GM12878 (cell line): ENCODE results near the gene RANBP1. TPM values are rescaled to one million over a fixed set of nuclear protein-coding genes. Genes with fewer than 3 reads are reported as not detected.

Experiments
- ASH2L ChIP-seq: fragments of 300-600, 200-600 bp; sonication (generic); IDR thresholded peaks from 2 replicates; pipeline ENCODE4 v1.6.1; 2017; ENCODE audit warnings: low read depth, mild to moderate bottlenecking, borderline replicate concordance
- CREB1 ChIP-seq: IDR thresholded peaks from 2 replicates; pipeline ENCODE4 v1.6.1; 2012; ENCODE audit warnings: low read depth, mild to moderate bottlenecking, inconsistent platforms
- EED ChIP-seq: sonication (generic); IDR thresholded peaks from 2 replicates; pipeline ENCODE4 v1.6.1; 2016; ENCODE audit warnings: antibody characterized with exemption, low read depth
- GATAD2B ChIP-seq: fragments of 450-650 bp; conservative IDR thresholded peaks from 2 replicates; pipeline ENCODE4 v1.6.1; 2017; ENCODE audit warnings: low read depth, mild to moderate bottlenecking, moderate library complexity
- HDAC2 ChIP-seq: fragments of 200-600 bp; sonication (generic); IDR thresholded peaks from 2 replicates; pipeline ENCODE4 v1.6.1; 2017
- IKZF2 ChIP-seq, 2 experiments: fragments of 450-650 bp; IDR thresholded peaks; 2 replicates each; pipeline ENCODE4 v1.6.1; 2017; ENCODE audit warnings: mild to moderate bottlenecking in 2 of 2, moderate library complexity in 2 of 2
- JUNB ChIP-seq: IDR thresholded peaks from 2 replicates; pipeline ENCODE4 v1.6.1; 2016; ENCODE audit warnings: antibody characterized with exemption, mild to moderate bottlenecking
- MYC ChIP-seq: IDR thresholded peaks from 2 replicates; pipeline ENCODE4 v1.6.1; 2011; ENCODE audit warnings: mild to moderate bottlenecking, low read length, moderate library complexity, inconsistent platforms; ENCODE audit not compliant: insufficient read depth, insufficient replicate concordance, insufficient read length, severe bottlenecking
- NR2F1 ChIP-seq: fragments of 450-650 bp; conservative IDR thresholded peaks from 2 replicates; pipeline ENCODE4 v1.6.1; 2017; ENCODE audit warnings: mild to moderate bottlenecking
- POLR2AphosphoS5 ChIP-seq: IDR thresholded peaks from 2 replicates; pipeline ENCODE4 v1.6.1; 2011; ENCODE audit warnings: mild to moderate bottlenecking, low read length, inconsistent platforms
- RB1 ChIP-seq: fragments of 450-650 bp; formaldehyde crosslinking; IDR thresholded peaks from 2 replicates; pipeline ENCODE4 v1.6.1; 2017; ENCODE audit warnings: mild to moderate bottlenecking, borderline replicate concordance
- RCOR1 ChIP-seq: conservative IDR thresholded peaks from 2 replicates; pipeline ENCODE4 v1.6.1; 2012; ENCODE audit warnings: low read depth, low read length, improper control_type of control experiment
- SMC3 ChIP-seq: IDR thresholded peaks from 2 replicates; pipeline ENCODE4 v1.6.1; 2011; ENCODE audit warnings: low read length, improper control_type of control experiment, borderline replicate concordance
- TARDBP ChIP-seq: IDR thresholded peaks from 2 replicates; pipeline ENCODE4 v1.6.1; 2016; ENCODE audit warnings: borderline replicate concordance
- YBX1 ChIP-seq: fragments of 450-650 bp; IDR thresholded peaks from 2 replicates; pipeline ENCODE4 v1.6.1; 2016; ENCODE audit warnings: antibody characterized with exemption
- ZBED1 ChIP-seq: IDR thresholded peaks from 2 replicates; pipeline ENCODE4 v1.6.1; 2016; ENCODE audit warnings: borderline replicate concordance
- ZNF622 ChIP-seq: fragments of 450-650 bp; IDR thresholded peaks from 2 replicates; pipeline ENCODE4 v1.6.1; 2017; ENCODE audit warnings: mild to moderate bottlenecking, inconsistent platforms
- polyA plus RNA-seq, 11 experiments: library from polyadenylated mRNA; depleted of rRNA in 4 of 11; unstranded in 6 of 11; stranded (reverse) in 5 of 11; fragments of >200 nt; fragmentation: Nextera tagmentation in 4 of 11; fragmentation: Illumina TruSeq in 1 of 11; extraction: Ambion mirVana in 4 of 11; extraction: Trizol in 1 of 11; gene quantifications; 1 replicate in 1 of 11; 2 replicates in 10 of 11; pipeline versions ENCODE4 v1.2.1 to v1.2.3, GENCODE V29; 2011 to 2016; ENCODE audit warnings: inconsistent platforms in 2 of 11, missing spikeins in 2 of 11, low read depth in 1 of 11
- total RNA-seq, 4 experiments: library from RNA; depleted of rRNA in 3 of 4; stranded (reverse); fragments of >200 nt in 3 of 4; fragmentation: Illumina TruSeq in 1 of 4; extraction: Trizol in 1 of 4; gene quantifications; 2 replicates each; pipeline versions ENCODE4 v1.2.1 to v1.2.3, GENCODE V29; 2013 to 2021
- TF ChIP-seq, protein P1 (sequence below): IDR thresholded peaks from 2 replicates; pipeline ENCODE4 v1.6.1; 2012; ENCODE audit warnings: mild to moderate bottlenecking, low read depth, low read length
- TF ChIP-seq, protein P2 (sequence below): IDR thresholded peaks from 2 replicates; pipeline ENCODE4 v1.6.1; 2011; ENCODE audit warnings: low read depth, mild to moderate bottlenecking, low read length, moderate library complexity, borderline replicate concordance; ENCODE audit errors: extremely low read depth
- TF ChIP-seq, protein P3 (sequence below): IDR thresholded peaks from 2 replicates; pipeline ENCODE4 v1.6.1; 2011; ENCODE audit warnings: borderline replicate concordance, low read depth, mild to moderate bottlenecking, moderate library complexity, mixed read lengths, low read length; ENCODE audit not compliant: insufficient read depth; ENCODE audit errors: extremely low read length
- TF ChIP-seq, protein P4 (sequence below), 3 experiments: IDR thresholded peaks in 2 of 3; conservative IDR thresholded peaks in 1 of 3; 2 replicates each; pipeline ENCODE4 v1.5.1; 2011; ENCODE audit warnings: low read depth in 3 of 3, low read length in 3 of 3, mild to moderate bottlenecking in 3 of 3, control low read depth in 2 of 3, moderate library complexity in 2 of 3, inconsistent platforms in 1 of 3, mixed read lengths in 1 of 3; ENCODE audit not compliant: control insufficient read depth in 2 of 3, insufficient read depth in 1 of 3; ENCODE audit errors: extremely low read depth in 1 of 3
- TF ChIP-seq, protein P5 (sequence below): IDR thresholded peaks from 2 replicates; pipeline ENCODE4 v1.6.1; 2011; ENCODE audit warnings: mild to moderate bottlenecking, low read depth, low read length, moderate library complexity; ENCODE audit not compliant: insufficient replicate concordance

The RANBP1 gene
- total and polyA plus RNA-seq, 10 of the 15 experiments (the other 5 are each of a cell fraction or from before 2014, with no cell fraction given) = 55.3 to 808 (median 394) TPM

DNA sequence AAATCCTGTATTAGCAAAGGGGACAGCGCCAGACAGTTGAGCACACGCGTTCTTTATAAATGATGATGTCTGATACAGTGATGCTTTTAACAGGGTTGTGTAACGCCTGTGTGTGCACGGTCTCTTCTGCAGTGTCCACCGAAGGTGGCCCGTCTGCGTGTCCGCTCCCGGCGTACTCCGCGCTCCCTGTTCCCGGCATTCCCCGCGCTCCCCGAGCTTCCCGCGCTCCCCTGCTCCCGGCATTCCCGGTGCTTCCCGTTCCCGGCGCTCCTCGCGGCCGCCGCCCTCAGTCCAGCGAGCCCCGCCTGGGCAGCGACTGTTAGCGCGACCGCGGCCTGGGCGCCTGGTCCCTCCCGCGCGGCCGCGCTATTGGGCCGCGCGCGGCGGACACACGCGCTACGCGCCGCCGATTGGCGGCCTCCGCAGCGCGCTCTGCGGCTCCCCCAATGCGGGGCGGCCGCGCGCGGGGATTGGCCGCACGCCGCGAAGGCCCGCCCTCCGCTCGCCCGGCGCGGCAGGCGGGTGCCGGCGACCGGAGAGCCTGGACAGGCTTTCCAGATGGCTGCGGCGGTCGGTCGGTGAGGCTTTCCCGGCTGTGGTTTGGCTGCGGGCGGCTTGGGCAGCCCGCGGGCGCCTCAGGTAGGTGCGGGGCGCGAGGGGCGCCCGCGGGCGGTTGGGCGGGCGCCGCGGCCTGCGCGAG, 36.0 kb upstream of the RANBP1 start, which contains the start of gene DGCR8 (continued):
- TF ChIP-seq, protein P1, sequence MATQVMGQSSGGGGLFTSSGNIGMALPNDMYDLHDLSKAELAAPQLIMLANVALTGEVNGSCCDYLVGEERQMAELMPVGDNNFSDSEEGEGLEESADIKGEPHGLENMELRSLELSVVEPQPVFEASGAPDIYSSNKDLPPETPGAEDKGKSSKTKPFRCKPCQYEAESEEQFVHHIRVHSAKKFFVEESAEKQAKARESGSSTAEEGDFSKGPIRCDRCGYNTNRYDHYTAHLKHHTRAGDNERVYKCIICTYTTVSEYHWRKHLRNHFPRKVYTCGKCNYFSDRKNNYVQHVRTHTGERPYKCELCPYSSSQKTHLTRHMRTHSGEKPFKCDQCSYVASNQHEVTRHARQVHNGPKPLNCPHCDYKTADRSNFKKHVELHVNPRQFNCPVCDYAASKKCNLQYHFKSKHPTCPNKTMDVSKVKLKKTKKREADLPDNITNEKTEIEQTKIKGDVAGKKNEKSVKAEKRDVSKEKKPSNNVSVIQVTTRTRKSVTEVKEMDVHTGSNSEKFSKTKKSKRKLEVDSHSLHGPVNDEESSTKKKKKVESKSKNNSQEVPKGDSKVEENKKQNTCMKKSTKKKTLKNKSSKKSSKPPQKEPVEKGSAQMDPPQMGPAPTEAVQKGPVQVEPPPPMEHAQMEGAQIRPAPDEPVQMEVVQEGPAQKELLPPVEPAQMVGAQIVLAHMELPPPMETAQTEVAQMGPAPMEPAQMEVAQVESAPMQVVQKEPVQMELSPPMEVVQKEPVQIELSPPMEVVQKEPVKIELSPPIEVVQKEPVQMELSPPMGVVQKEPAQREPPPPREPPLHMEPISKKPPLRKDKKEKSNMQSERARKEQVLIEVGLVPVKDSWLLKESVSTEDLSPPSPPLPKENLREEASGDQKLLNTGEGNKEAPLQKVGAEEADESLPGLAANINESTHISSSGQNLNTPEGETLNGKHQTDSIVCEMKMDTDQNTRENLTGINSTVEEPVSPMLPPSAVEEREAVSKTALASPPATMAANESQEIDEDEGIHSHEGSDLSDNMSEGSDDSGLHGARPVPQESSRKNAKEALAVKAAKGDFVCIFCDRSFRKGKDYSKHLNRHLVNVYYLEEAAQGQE = no peak
- TF ChIP-seq, protein P2, sequence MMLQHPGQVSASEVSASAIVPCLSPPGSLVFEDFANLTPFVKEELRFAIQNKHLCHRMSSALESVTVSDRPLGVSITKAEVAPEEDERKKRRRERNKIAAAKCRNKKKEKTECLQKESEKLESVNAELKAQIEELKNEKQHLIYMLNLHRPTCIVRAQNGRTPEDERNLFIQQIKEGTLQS = no peak
- no peak for TF ChIP-seq JUNB
- TF ChIP-seq, protein P3, sequence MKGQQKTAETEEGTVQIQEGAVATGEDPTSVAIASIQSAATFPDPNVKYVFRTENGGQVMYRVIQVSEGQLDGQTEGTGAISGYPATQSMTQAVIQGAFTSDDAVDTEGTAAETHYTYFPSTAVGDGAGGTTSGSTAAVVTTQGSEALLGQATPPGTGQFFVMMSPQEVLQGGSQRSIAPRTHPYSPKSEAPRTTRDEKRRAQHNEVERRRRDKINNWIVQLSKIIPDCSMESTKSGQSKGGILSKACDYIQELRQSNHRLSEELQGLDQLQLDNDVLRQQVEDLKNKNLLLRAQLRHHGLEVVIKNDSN = no peak
- TF ChIP-seq HDAC2 = no peak
- TF ChIP-seq SMC3 = no peak
- peak; percentile 59; the same call in 1 of the 2 replicates for TF ChIP-seq POLR2AphosphoS5
- no peak for TF ChIP-seq RCOR1
- TF ChIP-seq TARDBP = no peak
- no peak for TF ChIP-seq CREB1
- peak; percentile 92 for TF ChIP-seq GATAD2B
- TF ChIP-seq RB1 = peak; percentile 86; the same call in 1 of the 2 replicates
- TF ChIP-seq, protein P4, sequence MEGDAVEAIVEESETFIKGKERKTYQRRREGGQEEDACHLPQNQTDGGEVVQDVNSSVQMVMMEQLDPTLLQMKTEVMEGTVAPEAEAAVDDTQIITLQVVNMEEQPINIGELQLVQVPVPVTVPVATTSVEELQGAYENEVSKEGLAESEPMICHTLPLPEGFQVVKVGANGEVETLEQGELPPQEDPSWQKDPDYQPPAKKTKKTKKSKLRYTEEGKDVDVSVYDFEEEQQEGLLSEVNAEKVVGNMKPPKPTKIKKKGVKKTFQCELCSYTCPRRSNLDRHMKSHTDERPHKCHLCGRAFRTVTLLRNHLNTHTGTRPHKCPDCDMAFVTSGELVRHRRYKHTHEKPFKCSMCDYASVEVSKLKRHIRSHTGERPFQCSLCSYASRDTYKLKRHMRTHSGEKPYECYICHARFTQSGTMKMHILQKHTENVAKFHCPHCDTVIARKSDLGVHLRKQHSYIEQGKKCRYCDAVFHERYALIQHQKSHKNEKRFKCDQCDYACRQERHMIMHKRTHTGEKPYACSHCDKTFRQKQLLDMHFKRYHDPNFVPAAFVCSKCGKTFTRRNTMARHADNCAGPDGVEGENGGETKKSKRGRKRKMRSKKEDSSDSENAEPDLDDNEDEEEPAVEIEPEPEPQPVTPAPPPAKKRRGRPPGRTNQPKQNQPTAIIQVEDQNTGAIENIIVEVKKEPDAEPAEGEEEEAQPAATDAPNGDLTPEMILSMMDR (IDR thresholded peaks at IDR 0.05 in 2 of 3, conservative IDR thresholded peaks at IDR 0.05 in 1 of 3; ENCODE audit: control insufficient read depth in 2 of 3, extremely low read depth in 1 of 3, insufficient read depth in 1 of 3, low read depth in 3 of 3, low read length in 3 of 3) = no peak
- TF ChIP-seq IKZF2 (IDR thresholded peaks at IDR 0.05) = peak; percentile 88
- TF ChIP-seq ZNF622 = no peak
- TF ChIP-seq NR2F1 = peak; percentile 76; the same call in 1 of the 2 replicates
- TF ChIP-seq ZBED1 = no peak
- peak; percentile 91 for TF ChIP-seq EED
- TF ChIP-seq, protein P5, sequence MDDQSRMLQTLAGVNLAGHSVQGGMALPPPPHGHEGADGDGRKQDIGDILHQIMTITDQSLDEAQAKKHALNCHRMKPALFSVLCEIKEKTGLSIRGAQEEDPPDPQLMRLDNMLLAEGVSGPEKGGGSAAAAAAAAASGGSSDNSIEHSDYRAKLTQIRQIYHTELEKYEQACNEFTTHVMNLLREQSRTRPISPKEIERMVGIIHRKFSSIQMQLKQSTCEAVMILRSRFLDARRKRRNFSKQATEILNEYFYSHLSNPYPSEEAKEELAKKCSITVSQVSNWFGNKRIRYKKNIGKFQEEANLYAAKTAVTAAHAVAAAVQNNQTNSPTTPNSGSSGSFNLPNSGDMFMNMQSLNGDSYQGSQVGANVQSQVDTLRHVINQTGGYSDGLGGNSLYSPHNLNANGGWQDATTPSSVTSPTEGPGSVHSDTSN = peak; percentile 57
- TF ChIP-seq ASH2L = 0 out of 2 replicates have a peak, but pooled peaks have one; percentile 59
- TF ChIP-seq MYC = peak; percentile 58
- no peak for TF ChIP-seq YBX1
